Epithelial cell of alveolus of lung (primary cell): ENCODE measurements around the gene ZNF277. TPM values are rescaled to one million over a fixed set of nuclear protein-coding genes. Genes with fewer than 3 reads are reported as not detected.

ENCODE experiments used
- total RNA-seq: library from RNA; depleted of rRNA; stranded (reverse); fragments of >200 nt; gene quantifications from 2 replicates; pipeline ENCODE4 v1.2.1, GENCODE V29; 2015

Gene ZNF277
- total RNA-seq = 24.8 and 26.2 TPM in 2 replicates

GRCh38 chr7:112206238-112206990, at the start of gene ZNF277, which contains the start of gene DOCK4:
TSS of gene ZNF277 (plus strand) at chr7:112206695. CDS start at chr7:112206717, 22 bp downstream.
TSS of gene DOCK4 (minus strand) at chr7:112206399. CDS start at chr7:112206138, 261 bp downstream.

Other genes with a start within 250 kb of the ZNF277 start
- 16.4 and 34.7 TPM in 2 replicates for gene DOCK4, start 296 bp upstream of the ZNF277 start, total RNA-seq
- 22.2 and 32.3 TPM in 2 replicates for gene IFRD1, start 243.8 kb downstream of the ZNF277 start, total RNA-seq